Inferior parietal cortex (tissue), 1 donor: Measurements from ENCODE around the gene SRPRB.

Source experiments
- DNase-seq: peaks from one replicate; pipeline ENCODE4 v3.0.0-alpha.2; 2016; ENCODE audit errors: extremely low spot score

The SRPRB gene

DNA sequence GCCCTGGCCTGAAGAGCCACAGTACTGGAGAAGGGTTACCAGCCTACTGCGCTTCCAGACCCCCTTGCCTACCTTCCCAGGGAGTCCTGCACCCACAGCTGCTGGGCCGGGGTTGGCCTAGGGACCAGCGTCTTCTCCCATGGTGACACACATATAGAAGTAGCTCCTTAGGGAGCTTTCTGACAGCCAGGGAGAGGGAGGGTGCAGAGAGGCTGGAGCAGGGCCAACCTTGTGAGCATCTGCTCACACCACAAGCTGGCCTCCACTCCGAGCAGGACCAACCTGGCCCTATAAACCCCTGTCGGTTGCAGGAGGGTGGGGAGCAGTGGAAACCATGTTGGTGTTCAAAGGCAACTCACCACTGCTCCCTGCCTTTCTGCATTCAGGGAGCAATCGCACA is 35.2 kb downstream of the SRPRB start:
- DNase-seq: no peak

DNA sequence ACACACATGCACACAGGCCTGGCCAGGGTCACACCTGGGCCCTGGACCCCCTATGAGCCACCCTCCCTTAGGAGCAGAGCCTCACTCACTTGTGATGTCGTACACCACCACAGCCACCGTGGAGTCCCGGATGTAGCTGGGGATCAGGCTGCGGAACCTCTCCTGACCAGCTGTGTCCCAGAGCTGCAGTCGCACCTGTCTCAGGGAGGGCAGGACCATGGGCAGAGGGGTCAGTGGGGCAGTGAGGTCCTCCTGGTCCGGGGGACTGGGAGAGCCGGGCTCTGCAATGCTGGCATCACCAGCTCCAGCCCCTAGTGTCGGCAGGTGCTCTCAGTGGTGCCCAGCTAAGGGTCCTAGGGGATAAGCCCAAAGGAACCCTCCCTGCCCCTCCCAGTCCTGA is 35.6 kb downstream of the SRPRB start:
- DNase-seq: no peak

DNA sequence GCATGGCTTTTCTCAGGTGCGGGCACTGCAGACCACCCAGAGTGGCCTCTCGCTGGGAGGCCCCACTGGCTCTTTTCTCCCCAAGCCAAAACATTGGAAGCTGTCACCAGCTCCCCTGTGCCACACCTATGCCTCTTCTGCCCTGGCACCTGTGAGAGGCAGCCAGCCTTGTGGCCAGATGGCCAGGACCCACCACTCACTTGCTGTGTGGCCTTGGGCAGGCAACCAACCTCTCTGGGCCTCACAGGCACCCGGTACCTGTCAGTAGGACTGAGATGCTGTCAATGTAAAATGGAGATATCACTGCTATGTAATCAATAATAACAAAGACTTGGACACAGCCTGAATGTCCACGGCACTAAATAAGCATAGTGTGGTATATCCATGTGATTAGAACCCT is 36.5 kb downstream of the SRPRB start:
- DNase-seq: no peak

DNA sequence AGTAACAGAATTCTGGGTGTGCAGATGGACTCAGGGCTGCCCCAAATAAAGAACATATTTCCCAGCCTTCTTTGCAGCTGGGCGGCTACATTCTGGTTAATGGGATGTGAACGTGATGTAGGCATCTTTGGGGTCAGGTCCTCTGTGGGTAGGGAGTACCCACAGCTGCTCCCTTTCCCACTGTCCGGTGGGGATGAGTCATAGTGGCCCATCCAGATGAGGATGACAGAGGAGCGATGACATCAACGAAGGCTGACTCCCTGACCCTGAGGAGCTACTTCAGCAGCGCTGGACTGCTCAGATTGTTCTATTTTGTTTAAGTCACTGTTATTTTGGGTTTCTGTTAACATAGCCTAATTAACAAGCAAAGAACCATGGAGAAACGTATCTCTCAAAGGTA is 38.0 kb downstream of the SRPRB start:
- DNase-seq: no peak

DNA sequence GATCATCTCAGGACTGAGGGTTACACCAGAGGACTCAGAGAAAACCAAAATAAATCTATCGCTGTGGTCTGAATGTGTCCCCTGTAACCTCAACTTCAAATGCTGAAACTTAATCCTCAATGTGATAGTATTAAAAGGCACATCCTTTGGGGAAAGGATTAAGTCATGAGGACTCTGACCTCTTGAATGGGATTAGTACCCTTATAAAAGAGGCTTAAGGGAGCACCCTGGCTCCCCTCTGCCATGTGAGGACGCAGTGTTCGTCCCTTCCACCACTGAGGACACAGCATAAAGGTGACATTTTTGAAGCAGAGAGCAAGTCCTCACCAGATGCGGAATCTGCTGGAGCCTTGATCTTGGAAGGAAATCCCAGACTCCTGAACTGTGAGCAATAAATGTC is 39.5 kb downstream of the SRPRB start:
- DNase-seq: no peak

DNA sequence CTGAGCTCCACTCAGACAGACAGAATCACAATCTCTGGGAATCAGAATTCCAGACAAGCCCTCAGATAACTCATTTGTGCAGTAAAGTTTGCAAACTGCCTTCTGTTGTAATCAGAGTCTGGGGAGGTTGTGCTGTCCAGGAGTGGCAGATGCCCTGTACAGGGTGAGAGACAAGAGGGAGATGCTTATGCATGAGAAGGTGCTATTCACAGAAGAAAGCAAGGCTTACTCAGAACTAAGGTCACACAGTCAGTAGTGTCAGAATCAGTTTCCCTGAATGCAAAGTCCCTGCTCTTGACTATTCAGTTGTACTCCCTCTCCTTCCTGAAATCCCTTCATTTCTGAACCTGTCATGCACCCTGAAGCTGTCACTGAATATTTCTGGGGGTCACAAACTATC is 43.7 kb downstream of the SRPRB start:
- DNase-seq: no peak

DNA sequence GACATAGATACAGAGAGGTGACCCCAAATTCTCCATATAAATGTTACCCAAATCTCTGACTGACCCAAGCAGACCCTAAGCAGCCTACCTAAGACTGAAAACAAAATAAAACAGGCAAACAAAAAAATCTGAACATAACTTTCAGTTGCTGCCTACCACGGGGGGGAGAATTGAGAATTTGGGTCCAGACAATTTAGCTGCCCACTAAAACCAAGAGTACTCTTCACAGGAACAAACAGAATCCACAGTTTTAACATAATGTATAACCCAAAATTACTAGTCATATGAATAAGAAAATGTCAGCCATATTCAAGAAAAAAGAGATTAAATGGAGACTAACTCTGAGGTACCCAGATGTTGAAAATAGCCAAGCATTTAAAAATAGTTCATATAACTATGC is 44.4 kb downstream of the SRPRB start:
- DNase-seq: no peak

DNA sequence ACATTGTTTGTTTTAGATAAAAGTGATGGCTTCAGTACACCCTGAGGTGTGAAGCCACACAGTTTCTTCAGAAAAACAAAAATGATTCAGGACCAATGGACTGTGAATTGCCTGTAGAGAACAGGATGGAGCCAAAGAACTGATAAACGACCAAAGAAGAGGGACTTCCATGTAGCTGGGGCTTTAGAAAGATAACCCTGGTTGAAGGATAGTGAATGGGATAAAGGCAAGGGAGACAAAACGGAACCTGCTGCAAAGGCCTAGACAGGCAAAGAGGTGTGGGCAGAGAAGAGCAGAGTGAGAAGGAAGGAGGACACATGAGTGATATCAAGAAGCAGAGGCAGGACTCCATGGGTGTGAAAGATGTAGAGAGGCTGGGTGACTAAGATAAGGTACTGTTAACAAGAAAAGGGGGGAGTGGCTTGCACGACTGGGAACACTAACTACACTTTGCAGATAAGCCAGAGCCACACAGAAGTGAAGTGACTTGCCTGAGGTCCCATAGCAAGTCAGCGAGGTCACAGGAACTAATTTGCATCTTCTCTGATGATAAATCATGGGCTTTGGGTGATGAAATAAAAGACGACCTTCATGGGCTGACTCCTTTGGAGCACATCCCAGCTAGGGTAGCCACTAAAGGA is 45.8 kb downstream of the SRPRB start:
- no peak for DNase-seq

DNA sequence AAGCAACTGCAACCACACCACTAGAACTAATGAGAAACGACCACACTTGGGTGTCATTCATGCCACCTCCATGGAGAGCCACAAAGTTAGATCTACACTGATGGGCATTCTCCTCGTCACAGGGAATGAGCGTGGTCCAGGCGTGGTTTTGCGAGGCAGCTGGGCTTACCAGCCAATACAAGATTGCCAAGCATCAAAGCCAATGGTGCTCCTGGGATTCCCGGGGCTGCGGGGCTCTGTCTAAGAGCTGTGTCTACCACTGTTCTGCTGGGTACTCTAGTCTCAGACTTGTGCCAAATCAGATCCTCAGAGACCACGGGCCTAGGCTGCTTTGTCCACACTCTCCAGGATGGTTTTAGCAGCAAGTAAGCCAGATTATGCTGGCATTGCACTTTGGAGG is 46.3 kb downstream of the SRPRB start:
- DNase-seq: no peak

DNA sequence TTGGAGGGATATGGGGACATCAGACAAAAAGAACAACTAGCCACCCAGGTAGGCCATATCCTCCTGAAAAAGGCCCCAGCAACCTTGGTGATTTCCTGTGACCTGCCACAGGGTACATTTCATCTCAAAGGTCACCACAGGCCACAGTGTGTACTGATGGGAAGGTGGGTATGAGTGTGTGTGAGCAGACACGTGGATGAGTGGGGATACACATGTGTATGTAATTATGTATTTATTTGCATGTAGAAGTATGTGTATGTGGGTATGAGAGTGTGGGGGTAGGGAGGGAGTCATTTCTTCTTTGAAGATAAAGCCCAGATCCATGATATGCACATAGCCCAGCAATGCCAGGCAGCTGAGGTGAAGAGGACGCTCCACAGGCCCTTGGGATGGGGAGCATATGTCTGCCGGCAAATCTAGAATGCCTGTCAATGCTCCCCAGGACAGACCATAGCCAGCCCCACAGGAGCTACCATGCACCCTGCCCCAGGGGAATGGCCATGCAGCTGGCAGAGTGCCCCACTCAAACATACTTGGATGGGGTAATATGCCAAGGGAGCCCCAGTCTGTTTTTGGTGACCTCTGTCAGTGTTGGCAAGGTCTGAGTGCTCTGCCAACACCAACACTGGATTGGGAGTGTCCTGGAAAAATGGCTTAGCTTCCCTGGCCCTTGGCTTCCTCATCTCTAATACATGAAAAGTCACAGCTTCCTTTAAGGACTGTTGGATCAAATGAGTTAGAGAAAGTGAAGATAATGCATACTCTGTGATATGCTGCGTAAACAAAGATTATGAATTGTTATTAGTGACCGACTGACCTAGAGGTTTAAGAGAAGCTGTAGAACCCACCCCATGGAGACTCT is 47.7 kb downstream of the SRPRB start:
- DNase-seq: no peak

DNA sequence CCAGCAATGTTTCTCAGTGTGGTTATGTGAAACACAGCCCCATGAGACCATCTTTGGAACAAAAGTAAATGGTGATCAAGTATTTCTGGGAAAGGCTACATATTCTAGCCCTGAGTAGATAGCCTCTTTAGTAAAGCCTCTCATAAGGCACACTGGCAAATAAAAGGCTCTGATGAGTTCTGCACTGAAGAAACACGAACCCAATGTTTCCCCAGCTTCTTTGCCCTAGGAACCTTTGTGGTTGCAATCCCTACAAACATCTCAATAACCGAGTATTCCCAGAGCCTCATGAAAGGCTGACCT is 48.3 kb downstream of the SRPRB start:
- DNase-seq: no peak

DNA sequence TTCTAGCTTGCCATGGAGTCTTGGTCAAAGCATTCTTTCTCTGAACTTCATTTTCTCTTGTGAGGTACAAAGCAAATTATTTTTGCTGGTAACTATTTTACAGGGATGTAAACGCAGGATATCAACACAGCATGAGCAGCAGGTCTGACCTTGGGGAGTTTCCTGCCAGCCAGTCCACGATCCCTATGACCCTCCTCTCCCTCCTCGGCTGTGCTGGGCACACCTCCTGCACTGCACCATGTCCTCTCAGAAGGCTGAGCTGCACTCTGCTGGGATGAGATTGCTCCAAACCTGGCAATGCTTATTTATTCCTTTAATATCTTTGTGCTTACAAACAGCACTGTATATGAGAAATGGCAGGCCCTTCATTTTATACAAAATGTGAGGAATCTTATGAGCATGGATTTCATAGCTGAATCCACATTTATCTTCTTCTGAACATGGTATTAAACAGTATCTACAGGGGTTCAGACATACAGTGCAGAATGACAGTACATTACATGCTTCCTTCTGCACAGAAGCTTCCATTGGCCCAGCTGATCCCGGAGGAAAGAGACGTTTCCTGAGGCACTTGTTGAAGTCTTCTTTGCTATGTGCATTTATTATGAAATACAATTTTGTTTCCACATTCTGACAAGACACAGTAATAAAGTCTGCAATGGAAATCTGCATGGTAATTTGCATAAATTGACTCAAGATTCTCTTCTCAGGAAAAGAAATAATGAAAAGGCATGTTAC is 48.8 kb downstream of the SRPRB start:
- DNase-seq: no peak

DNA sequence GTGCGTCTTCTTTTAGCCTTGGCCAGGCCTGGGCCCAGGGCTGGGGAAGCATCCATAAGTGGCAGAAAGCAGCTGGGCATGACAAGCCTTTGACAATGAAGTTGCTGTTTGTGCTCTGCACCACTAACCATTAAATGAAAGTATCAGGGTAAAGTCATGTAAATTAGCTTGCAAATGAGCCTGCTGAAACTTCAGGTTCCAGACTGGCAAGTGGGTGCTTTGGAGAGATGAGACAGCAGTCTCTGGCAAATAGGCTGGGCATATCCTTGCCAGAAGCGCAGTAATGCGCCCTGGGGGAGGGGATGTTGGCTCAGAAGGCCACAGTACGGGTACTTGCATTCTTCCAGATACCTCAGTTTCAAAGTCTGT is 49.4 kb downstream of the SRPRB start:
- peak; percentile 48 for DNase-seq

DNA sequence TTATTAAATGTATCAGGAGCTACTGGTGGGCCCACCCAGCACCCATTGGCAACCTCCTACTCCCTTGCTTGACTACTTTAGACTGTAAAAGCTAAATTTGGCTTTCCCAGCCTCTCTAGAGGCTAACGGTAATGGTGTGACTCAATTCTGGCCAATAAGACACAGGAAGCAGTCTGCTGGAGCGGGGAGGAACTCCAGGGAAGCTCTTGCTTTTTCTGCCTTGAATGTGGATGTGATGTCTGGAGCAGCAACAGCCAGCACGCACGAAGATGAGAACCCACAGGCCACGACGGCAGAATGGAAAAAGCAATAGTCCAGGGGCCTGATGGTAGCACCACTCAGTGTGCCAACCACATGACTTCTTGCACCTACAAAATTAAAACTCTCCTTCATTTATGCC is 50.2 kb downstream of the SRPRB start:
- no peak for DNase-seq

DNA sequence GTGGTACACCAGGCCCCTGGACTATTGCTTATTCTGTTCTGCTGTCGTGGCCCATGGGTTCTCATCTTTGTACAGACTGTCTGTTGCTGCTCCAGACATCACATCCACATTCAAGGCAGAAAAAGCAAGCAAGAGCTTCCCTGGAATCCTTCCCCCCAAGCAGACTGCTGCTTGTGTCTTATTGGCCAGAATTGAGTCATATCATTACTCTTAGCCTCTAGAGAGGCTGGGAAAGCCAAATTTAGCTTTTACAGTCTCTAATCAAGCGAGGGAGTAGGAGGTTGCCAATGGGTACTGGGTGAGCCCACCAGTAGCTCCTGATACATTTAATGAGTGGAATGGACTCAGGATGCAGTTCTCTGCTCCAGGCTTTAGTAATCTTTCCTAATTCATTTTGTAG is 50.7 kb downstream of the SRPRB start:
- DNase-seq: no peak

DNA sequence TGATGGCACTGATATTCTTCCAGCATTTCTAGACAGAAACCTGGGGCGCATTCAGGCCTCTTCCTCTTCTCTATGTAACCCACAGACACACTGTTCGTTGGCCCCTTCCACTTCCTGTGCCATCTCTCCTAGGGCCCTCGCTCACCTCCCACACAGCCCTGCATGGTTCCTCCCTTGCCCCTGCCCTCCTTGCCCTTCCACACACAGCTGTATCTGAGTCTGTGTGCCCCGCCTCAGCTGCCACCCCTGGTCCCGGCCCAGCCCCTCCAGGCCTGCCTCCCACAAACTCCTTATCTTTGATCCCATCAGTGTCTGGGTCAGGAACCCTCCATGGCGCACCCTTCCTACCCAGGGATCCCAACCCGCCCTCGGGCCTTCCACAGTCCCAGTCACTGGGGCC is 52.2 kb downstream of the SRPRB start:
- no peak for DNase-seq

DNA sequence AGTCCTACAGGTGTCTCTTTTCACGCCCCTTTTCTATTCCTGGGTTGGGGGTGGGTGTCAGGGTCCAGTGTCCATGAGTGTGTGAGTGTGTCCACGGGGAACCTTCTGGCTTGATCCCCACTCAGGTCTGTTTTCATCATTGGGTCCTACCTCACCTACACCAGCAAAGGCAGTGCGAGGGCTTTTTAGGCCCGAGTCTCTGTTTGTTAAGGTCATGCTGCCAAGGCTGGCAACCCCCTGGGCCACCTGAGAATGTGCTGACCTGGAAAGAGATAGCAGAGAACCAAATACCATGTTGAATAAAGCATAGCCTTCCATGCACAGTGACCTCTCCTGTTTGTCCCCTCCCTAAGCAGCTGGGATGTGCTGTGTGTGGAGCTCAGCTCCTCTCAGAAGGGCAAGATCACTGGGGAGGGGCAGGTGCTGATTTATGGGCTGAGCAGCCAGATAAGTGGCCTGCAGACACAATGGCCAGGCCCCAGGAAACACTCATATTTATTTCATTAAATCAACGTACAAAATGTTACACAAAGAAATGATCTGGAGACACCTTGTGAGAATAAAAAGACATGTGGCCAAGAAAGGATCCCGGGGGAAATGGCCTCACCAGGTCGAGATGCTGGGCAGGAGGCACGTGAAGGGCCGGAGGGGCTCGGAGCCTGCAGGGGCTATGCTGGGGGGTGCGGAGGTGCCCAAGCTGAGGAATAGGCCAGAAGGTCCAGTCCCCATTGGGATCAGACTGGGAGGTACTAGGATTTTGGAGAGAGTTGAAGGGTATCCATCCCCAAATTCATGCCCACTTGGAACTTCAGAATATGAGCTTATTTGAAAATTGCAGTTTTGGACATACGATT is 54.0 kb downstream of the SRPRB start:
- no peak for DNase-seq

DNA sequence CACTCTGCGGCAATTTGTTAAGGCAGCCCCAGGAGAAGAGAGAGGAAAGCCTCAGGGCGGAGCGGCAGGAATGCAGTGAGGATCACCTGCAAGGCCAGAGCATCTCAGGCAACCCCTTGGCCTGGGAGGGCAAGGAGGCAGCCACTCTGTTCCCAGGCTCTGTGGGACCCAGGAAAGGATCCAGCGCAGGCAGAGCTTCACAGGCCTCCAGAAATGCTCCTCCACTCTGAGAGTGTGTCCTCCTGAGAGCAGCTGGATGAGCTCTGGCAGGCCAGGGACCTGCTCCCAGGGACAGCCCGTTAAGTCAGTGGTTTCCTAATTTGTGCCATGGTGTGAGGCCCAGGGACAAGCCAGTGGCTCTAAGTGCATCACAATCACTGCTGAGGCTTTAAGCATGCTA is 54.9 kb downstream of the SRPRB start:
- DNase-seq: no peak

DNA sequence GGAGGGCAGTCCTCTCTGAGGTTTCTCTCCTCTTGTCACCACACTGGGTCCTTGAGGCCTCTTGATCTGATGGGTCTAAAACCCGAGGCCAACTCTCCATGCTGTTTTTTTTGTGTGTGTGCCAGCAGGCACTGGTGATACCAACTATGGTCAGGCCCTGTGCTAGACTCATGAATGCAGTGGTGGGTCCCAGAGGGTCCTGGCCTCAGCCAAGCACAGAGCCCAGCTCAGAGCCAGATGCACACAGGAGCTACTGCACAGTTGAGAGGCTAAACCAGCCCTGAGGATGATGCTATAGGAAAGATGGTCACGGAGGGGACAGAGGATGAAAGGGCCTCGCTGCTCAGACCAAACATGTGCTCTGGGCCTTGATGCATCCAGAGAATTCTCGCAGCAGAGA is 56.5 kb downstream of the SRPRB start:
- DNase-seq: no peak

DNA sequence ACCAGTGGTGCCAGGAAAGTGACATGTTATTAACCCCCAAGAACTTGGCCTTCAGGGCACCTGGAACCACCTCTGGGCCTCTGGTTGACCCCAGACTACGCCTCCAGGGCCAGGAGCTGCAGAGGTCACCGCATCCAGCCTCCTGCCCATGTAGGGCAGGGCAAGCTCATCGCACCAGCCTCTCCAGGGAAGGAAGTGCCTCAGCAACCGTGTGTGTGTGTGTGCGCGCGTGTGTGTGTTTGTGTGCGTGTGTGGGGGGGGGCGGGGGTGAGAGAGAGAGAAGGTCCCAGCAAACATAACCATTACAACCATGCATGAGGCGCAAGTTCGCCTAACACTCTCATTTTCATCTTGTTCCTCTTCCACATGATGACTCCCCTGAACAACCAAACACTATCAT is 58.3 kb downstream of the SRPRB start:
- no peak for DNase-seq

DNA sequence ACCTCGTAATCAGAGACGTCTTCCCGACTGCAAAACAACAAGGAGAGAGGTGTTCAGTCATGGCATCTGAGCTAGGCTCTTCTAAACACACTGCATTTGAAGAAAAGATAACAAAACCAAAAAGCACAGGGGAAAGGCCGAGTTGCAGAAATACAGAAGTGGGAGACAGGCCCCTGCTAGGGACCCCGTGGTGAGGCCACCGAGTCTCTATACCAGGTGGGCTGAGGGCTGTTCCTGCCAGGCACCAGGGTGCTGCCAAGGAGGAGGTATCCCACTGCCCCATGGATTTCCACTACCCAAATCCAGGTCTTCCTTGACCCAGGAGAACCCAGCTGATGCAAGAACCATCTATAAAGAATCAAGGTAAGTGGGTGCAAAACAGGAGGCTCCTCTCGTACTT is 59.0 kb downstream of the SRPRB start:
- no peak for DNase-seq

DNA sequence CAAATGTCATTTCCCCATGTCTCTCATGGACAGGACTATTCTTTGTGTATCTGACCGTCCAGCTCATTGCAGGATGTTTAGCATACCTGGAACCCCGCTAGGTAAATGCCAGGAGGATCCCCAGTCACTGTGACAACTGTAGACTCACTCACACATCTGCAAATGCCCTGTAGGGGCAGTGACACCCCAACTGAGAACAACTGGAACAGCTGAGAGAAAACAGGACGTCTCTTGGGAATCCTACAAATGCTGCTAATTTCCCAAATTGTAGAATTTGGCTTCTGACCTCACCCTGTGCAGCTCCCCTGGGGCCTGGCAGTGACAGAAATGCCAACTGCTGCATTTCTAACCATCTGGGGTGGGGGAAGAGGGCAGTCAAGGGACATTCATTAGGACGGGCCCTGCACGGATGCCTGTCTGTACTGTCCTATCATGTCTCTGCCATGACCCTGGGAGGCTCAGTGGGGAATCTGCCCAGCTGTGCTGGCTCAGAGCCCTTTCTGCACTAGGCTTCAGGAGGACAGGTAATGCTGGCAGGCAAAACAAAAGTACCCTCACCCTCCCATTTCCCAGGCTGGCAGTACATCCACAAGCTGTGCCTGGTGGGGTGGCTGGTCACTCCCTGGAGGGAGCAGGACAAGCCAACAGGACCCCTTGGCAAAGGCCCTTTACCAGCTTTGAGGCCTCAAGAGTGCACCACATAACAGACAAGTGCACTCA is 59.7 kb downstream of the SRPRB start:
- DNase-seq: no peak
